Fibroblast of skin of left quadriceps (primary cell): ENCODE results near the gene NMU.
A peak's percentile ranks its signal among the peaks of the same experiment; 100 is the strongest.
"Not testable (repeated sequence)": the region's sequence is repeated elsewhere in the genome, so short reads cannot be mapped to it uniquely, and the experiment has no call there.

ENCODE experiments used
- DNase-seq, 2 experiments: peaks; one replicate each; pipeline ENCODE4 v3.0.0-alpha.2; 2013; ENCODE audit warnings: low read depth in 2 of 2

The NMU gene

GRCh38 chr4:55624063-55624462 lies 12.0 kb downstream of the NMU start:
- not testable (repeated sequence) for DNase-seq

- no peak for DNase-seq
These were observed 17.5 kb downstream of the NMU start for GRCh38 chr4:55618546-55619143.

- no peak for DNase-seq
These were observed 18.4 kb downstream of the NMU start for GRCh38 chr4:55617587-55618197.

- DNase-seq, result no peak
These were observed 21.1 kb downstream of the NMU start for GRCh38 chr4:55615008-55615407.

- DNase-seq, result no peak
These were observed 22.5 kb downstream of the NMU start for GRCh38 chr4:55613621-55614020.

- no peak for DNase-seq
These were observed 23.8 kb downstream of the NMU start for GRCh38 chr4:55612341-55612740.

GRCh38 chr4:55611358-55612059 lies 24.6 kb downstream of the NMU start:
- DNase-seq, result no peak

- no peak for DNase-seq
These were observed 25.7 kb downstream of the NMU start for GRCh38 chr4:55610381-55610780.

- peak in 1 of 2 experiments; percentile 0 for DNase-seq
These were observed 26.7 kb downstream of the NMU start for GRCh38 chr4:55609393-55609866.

GRCh38 chr4:55608591-55608990 lies 27.5 kb downstream of the NMU start:
- no peak for DNase-seq

- no peak for DNase-seq
These were observed 31.1 kb downstream of the NMU start for GRCh38 chr4:55604996-55605395.

- no peak for DNase-seq
These were observed 35.5 kb downstream of the NMU start for GRCh38 chr4:55600640-55601039.

GRCh38 chr4:55598641-55599040 lies 37.5 kb downstream of the NMU start:
- DNase-seq, result no peak

GRCh38 chr4:55592014-55592413 lies 44.1 kb downstream of the NMU start, which contains the start of gene PDCL2:
TSS of gene PDCL2 (minus strand) at chr4:55592245. CDS start at chr4:55592109, 136 bp downstream.
- no peak for DNase-seq

- DNase-seq, result no peak
These were observed 47.9 kb downstream of the NMU start for GRCh38 chr4:55588160-55588559.

- not testable (repeated sequence) for DNase-seq
These were observed 53.3 kb downstream of the NMU start for GRCh38 chr4:55582773-55583172.

- DNase-seq, result no peak
These were observed 57.6 kb downstream of the NMU start for GRCh38 chr4:55578341-55579010.

GRCh38 chr4:55575513-55575912 lies 60.6 kb downstream of the NMU start:
- no peak for DNase-seq

- no peak for DNase-seq
These were observed 61.8 kb downstream of the NMU start for GRCh38 chr4:55574252-55574651.

- DNase-seq, result no peak
These were observed 64.3 kb downstream of the NMU start for GRCh38 chr4:55571806-55572205.

- no peak for DNase-seq
These were observed 67.1 kb downstream of the NMU start for GRCh38 chr4:55568905-55569504.

- DNase-seq, result no peak
These were observed 74.2 kb downstream of the NMU start for GRCh38 chr4:55561889-55562288.
